Activated T-cell treated with anti-CD3 and anti-CD28 coated beads for 4 hours (primary cell): Measurements from ENCODE around the gene ACSL1.
"Not testable (repeated sequence)": the region's sequence is repeated elsewhere in the genome, so short reads cannot be mapped to it uniquely, and the experiment has no call there.

Experiments used
- DNase-seq: peaks from one replicate; pipeline ENCODE4 v3.0.0-alpha.2; 2020

ACSL1 gene

DNA sequence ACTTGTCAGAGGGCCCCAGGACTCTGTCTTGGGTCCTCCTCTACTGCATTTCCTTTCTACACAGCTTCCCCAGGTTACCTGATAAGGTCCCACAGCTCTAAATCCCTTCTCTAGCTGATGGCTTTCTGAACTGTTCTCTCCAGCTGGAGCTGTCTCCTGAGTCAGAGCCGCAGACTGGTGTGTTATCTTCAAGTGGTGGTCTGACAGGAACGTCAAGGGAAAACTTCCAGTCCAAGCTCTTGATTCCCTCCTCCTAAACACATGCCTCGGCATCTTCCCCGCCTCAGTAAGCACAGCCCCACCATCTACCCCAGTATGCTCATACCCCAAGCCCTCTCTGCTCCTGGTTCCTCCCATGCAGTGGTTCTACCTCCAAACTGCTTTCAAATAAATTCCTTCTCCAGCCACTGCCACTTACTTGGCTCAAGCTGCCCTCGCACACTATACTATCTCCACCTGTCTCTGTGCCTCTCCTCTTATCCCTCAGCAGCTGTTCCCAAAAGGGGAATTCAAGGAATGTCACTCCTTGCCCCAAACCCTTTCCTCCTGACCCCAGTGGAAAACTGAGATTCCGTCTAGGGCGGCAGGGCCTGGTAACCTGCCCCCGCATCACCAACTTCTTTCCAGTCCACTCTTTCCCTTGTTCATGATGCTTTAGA is 74.7 kb downstream of the ACSL1 start:
- DNase-seq = no peak

GRCh38 chr4:184748251-184748652 is 77.5 kb downstream of the ACSL1 start:
- DNase-seq = no peak

GRCh38 chr4:184747034-184747830 is 78.5 kb downstream of the ACSL1 start:
- no peak for DNase-seq

GRCh38 chr4:184745831-184746795 is 79.7 kb downstream of the ACSL1 start:
- peak; percentile 75 for DNase-seq

DNA sequence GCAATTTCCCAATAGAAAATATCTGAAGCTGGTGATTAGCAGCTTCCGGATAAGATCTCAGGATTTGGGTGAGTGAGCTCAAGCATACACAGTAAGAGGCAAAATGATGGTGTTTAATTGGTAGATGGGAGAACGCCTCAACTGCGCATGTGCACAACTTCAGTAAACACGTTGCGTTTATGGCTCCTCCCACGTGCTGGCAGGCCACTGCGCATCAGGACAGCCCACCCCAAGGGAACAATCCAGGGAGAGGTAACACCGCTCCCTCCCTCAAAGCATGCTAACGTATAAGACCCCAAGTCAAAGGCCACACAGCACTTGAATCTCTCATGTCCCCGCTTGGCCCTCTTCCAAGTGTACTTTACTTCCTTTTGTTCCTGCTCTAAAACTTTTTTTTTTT is 81.5 kb downstream of the ACSL1 start:
- no peak for DNase-seq

DNA sequence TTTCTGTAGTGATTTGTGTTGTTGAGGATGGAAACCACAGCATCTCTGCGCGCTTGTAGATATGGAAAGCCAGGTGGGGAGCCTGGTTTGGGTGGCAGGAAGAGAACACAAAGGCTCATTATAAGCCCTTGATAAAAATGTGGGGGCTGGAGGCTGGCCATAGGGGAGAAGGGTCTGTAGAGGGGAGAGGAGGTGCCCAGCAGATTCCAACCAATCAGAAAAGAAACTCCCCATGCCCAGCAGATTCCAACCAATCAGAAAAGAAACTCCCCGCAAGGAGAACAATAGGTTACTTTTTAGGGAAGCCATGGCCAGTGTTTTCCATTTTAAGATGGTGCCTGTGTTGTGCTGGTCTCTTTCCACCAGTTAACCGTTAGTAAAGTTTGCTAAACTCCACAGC is 82.1 kb downstream of the ACSL1 start:
- no peak for DNase-seq

DNA sequence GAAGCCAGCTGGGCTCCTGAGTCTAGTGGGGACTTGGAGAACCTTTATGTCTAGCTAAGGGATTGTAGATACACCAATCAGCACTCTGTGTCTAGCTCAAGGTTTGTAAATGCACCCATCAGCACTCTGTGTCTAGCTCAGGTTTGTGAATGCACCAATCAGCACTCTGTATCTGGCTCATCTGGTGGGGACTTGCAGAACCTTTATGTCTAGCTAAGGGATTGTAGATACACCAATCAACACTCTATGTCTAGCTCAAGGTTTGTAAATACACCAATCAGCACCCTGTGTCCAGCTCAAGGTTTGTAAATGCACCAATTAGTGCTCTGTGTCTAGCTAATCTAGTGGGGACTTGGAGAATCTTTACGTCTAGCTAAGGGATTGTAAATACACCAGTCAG is 84.1 kb downstream of the ACSL1 start:
- not testable (repeated sequence) for DNase-seq

- DNase-seq = no peak
These were observed 84.8 kb downstream of the ACSL1 start for GRCh38 chr4:184740980-184741391.

- DNase-seq = not testable (repeated sequence)
These were observed 86.2 kb downstream of the ACSL1 start for GRCh38 chr4:184739575-184739974.

- no peak for DNase-seq
These were observed 91.0 kb downstream of the ACSL1 start for GRCh38 chr4:184734758-184735157.

GRCh38 chr4:184733654-184734524 is 91.9 kb downstream of the ACSL1 start, which contains the start of gene CENPU:
CENPU (minus strand) TSS chr4:184734096; CDS start chr4:184734062, 34 bp downstream.
- DNase-seq = peak; percentile 90

DNA sequence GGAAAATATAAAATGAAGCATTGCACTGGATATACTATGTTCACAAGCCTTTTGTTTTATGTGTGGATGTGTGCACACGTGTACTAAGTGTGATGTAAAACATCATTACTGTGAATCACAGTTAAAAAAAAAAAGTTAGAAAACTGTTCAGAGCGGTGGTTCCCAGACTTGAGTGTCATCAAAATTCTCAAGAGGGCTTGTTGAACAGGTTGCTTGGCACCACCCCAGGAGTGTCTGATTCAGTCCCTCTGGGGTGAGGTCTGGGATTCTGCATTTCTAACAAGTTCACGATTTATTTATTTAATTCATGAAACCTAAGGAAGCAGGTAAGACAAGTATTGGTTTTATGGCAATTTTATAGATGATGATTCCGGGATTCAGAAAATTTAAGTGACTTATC is 93.6 kb downstream of the ACSL1 start:
- no peak for DNase-seq

DNA sequence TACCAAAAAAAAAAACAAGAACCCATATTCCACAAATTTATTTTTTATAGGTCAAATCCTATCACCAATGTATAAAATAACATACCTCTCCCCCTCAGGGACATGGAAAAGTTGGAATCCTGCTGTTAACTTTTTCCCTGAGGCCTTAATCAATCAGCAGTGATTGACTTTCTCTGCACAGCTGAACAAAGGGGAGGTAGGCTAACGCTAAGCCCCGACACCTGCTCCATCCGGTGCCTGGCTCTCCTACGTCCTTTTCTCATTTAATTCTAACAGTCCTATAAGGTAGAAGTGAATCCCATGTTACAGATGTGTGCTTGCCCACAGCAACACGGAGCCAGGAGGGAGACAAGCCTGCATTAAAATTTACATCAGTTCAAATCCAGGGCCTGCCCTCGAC is 94.7 kb downstream of the ACSL1 start:
- DNase-seq = no peak

DNA sequence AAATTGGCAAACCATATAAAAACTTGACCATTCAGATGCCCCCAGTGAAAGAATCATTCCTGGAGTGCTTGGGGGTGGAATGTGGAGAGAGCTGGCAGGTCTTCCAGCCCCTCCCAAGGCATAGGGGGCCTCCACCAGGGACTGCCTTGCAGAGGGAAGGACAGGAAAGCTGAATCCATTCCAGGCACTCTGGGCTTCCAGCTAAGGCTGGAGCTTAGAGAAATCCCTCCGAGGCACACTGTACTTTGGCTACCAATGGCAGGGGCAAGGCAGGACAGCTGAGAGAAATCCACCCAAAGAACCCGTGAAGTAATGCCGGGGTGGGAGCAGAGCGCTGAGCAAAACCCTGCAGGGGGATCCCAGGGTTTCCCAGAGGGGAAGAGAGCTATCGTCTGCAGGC is 95.8 kb downstream of the ACSL1 start:
- no peak for DNase-seq

- DNase-seq = no peak
These were observed 96.9 kb downstream of the ACSL1 start for GRCh38 chr4:184728858-184729257.

- DNase-seq = no peak
These were observed 98.3 kb downstream of the ACSL1 start for GRCh38 chr4:184727430-184727829.

- no peak for DNase-seq
These were observed 103.0 kb downstream of the ACSL1 start for GRCh38 chr4:184722798-184723197.

- DNase-seq = no peak
These were observed 104.5 kb downstream of the ACSL1 start for GRCh38 chr4:184721254-184721653.

- DNase-seq = no peak
These were observed 106.4 kb downstream of the ACSL1 start for GRCh38 chr4:184719407-184719806.

- DNase-seq = no peak
These were observed 110.2 kb downstream of the ACSL1 start for GRCh38 chr4:184715526-184715925.

- DNase-seq = no peak
These were observed 111.9 kb downstream of the ACSL1 start for GRCh38 chr4:184713887-184714286.

- no peak for DNase-seq
These were observed 113.4 kb downstream of the ACSL1 start for GRCh38 chr4:184712322-184712721.
